ENCODE results near the gene EED. TPM values are rescaled to one million over a fixed set of nuclear protein-coding genes. Genes with fewer than 3 reads are reported as not detected.

The EED gene
- total RNA-seq, 1 donor from 2014 or later = 44.7 TPM

DNA sequence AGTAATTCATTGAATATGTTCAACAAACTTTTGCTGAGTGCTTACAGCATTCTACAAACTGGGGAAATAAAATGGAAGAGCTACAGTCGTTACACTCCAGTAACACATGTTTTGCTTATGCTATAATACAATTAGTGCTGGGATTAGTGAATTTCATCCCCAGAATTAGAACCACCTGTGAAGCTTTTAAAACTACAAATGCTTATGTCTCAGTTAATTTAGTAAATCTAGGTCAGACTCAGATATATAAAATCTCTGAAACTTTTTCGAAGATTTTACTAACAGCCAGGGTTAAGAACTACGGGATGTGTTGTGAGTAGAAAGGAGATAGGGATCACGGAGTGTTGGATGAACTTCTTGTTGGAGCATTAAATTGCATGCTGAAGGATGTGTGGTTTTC is 33.7 kb upstream of the EED start:
- Mint-ChIP-seq H3K4me1 (ENCODE audit: unreplicated experiment) (no peaks in the 10 kb centered on the region), H3K9me3 (peaks cover 9% of the 10 kb centered on the region), H3K4me3 (no peak overlapping the region), H3K36me3 (no peaks in the 10 kb centered on the region), H3K27me3 (no peaks in the 10 kb centered on the region), H3K27ac (no peak overlapping the region)
- TF ChIP-seq, protein P1, sequence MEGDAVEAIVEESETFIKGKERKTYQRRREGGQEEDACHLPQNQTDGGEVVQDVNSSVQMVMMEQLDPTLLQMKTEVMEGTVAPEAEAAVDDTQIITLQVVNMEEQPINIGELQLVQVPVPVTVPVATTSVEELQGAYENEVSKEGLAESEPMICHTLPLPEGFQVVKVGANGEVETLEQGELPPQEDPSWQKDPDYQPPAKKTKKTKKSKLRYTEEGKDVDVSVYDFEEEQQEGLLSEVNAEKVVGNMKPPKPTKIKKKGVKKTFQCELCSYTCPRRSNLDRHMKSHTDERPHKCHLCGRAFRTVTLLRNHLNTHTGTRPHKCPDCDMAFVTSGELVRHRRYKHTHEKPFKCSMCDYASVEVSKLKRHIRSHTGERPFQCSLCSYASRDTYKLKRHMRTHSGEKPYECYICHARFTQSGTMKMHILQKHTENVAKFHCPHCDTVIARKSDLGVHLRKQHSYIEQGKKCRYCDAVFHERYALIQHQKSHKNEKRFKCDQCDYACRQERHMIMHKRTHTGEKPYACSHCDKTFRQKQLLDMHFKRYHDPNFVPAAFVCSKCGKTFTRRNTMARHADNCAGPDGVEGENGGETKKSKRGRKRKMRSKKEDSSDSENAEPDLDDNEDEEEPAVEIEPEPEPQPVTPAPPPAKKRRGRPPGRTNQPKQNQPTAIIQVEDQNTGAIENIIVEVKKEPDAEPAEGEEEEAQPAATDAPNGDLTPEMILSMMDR (conservative IDR thresholded peaks at IDR 0.05) = no peak
- DNase-seq (ENCODE audit: extremely low spot score, unreplicated experiment) = no peak

DNA sequence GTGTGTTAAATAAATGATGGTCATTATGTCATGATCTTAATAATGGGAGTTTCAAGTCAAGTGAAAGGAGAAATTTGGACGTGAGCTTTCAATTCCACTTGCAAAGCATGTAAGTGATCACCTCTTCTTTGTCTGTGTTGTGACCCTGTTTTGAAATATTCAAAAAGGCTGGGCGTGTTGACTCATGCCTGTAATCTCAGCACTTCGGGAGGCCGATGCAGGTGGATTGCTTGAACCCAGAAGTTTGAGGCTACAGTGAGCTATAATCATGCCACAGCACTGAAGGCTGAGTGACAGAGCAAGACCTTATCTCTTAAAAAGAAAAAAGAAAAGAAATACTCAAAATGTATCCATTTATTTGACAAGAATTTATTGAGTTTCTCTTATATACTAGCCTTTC is 32.9 kb upstream of the EED start:
- no peak for DNase-seq (ENCODE audit: extremely low spot score, unreplicated experiment)
- Mint-ChIP-seq H3K27ac (no peak overlapping the region), H3K9me3 (peaks cover 9% of the 10 kb centered on the region), H3K27me3 (no peaks in the 10 kb centered on the region), H3K4me3 (no peak overlapping the region), H3K4me1 (ENCODE audit: unreplicated experiment) (no peaks in the 10 kb centered on the region), H3K36me3 (no peaks in the 10 kb centered on the region)
- TF ChIP-seq, protein P1 (conservative IDR thresholded peaks at IDR 0.05) = no peak

DNA sequence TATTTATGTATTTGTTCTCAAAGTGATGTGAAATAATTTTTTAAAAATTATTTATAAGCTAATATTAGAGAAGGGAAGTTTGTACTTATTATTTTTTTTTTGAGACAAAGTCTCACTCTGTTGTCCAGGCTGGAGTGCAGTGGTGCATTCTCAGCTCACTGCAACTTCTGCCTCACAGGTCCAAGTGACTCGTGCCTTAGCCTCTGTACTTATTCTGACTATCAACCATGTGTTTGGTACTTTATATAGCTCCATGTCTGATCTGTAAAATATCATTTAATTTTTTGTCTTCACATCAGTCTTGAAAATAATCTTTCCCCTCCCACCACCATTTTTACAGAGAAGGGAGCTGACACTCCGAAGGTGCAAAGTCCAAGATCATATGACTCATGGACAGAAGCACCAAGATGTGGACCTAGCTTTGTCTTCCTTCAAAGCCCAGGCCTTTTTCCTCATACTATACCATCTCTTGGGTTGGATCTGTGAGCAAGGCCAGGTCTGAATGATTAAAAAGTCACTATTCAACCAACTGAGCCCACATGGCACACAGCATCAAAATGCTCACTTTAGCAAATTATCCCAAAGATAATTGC is 32.4 kb upstream of the EED start:
- no peaks in the 10 kb centered on the region for H3K27me3 Mint-ChIP-seq
- TF ChIP-seq, protein P1 (conservative IDR thresholded peaks at IDR 0.05) = no peak
- H3K9me3 Mint-ChIP-seq = peaks cover 9% of the 10 kb centered on the region
- H3K4me1 Mint-ChIP-seq (ENCODE audit: unreplicated experiment) = no peaks in the 10 kb centered on the region
- no peak overlapping the region for H3K27ac Mint-ChIP-seq
- no peaks in the 10 kb centered on the region for H3K36me3 Mint-ChIP-seq
- H3K4me3 Mint-ChIP-seq = no peak overlapping the region
- DNase-seq (ENCODE audit: extremely low spot score, unreplicated experiment) = no peak

DNA sequence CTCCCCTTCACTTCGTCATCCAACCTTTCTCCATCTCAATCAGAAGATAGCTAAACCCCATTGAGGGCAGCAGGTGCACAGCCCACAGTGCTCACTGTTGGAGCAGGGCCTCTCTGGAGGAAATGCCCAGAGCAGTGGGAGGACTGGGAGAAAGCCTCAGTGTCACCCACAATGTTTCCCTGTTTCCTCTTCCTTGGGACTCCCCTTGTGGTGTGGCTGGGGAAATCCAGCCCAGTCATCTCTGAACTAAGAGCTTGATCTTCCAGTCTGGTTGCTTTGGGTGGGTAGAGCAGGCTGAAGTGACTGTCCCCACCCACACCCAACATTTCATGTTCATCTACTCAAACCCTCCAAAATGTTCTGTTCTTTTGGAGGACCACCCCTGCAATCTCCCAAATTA is 29.8 kb upstream of the EED start:
- TF ChIP-seq, protein P1 (conservative IDR thresholded peaks at IDR 0.05) = no peak
- Mint-ChIP-seq H3K27ac (peak overlapping the region; percentile 89), H3K4me1 (ENCODE audit: unreplicated experiment) (peaks cover 8% of the 10 kb centered on the region), H3K9me3 (peaks cover 4% of the 10 kb centered on the region), H3K36me3 (no peaks in the 10 kb centered on the region), H3K4me3 (no peak overlapping the region), H3K27me3 (peaks cover 4% of the 10 kb centered on the region)
- no peak for DNase-seq (ENCODE audit: extremely low spot score, unreplicated experiment)

DNA sequence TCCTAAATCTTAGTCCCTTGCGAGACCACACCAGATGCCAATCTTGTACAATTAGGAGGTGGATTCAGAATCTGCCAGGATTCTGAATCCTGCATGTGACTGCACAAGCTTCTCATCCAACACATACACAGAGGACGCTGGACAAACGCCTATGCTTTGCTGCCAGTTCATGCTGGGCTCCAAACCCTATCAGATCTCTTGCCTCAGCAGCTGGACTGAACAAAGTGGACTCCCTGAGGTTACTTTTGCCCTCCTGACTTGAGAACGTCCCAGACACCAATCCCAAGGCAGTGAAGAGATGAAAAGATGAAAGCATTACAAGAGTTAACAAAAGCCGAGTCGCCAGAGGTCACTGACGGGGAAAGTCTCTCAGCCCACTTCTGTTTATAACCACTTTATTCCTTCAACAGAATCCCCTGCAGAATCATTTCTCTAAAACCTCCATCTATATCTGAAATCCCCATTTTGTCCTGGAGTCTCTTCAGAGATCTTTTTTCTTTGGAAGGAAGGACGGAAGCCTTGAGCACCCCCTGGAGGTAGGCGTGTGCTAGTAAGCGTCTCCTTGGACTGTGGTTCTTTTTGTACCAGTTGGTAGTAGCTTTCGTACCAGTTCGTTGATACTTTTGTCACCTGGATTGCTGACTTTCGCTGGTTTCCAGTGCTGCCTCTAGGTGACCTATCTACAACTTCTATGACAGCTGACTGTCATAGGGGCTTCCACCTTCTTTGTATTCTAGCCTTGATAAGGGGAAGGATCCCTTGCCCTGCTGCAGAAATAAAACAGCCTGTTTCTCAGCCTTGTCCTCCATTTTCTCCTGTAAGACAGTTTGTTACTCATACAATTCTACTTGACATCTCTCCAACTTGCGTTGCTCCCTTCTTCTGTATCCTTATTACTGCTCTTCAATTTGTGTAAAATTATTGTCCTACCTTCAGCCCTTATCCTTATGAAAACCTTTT is 26.1 kb upstream of the EED start:
- peaks cover 8% of the 10 kb centered on the region for H3K4me1 Mint-ChIP-seq (ENCODE audit: unreplicated experiment)
- TF ChIP-seq, protein P1 (conservative IDR thresholded peaks at IDR 0.05) = peak; percentile 86
- no peak overlapping the region for H3K27ac Mint-ChIP-seq
- H3K36me3 Mint-ChIP-seq = no peaks in the 10 kb centered on the region
- no peak for DNase-seq (ENCODE audit: extremely low spot score, unreplicated experiment)
- peak overlapping the region; percentile 9 for H3K4me3 Mint-ChIP-seq
- peaks cover 16% of the 10 kb centered on the region for H3K27me3 Mint-ChIP-seq
- H3K9me3 Mint-ChIP-seq = peaks cover 4% of the 10 kb centered on the region
